GM21381 (cell line): ENCODE measurements around the gene ZBTB4.
"Not testable (repeated sequence)": the region's sequence is repeated elsewhere in the genome, so short reads cannot be mapped to it uniquely, and the experiment has no call there.

ENCODE experiments used
- ATAC-seq: cut with Tn5 transposase; IDR thresholded peaks from one replicate; pipeline ENCODE4 v1.9.1; 2021; ENCODE audit warnings: mild to moderate bottlenecking, moderate library complexity; ENCODE audit not compliant: unreplicated experiment

Gene ZBTB4

GRCh38 chr17:7493941-7494340 is 14.5 kb upstream of the ZBTB4 start:
- ATAC-seq: no peak

- no peak for ATAC-seq
Measured at GRCh38 chr17:7491583-7491982, 12.2 kb upstream of the ZBTB4 start.

- ATAC-seq: no peak
Measured at GRCh38 chr17:7490144-7490543, 10.7 kb upstream of the ZBTB4 start.

- ATAC-seq: no peak
Measured at GRCh38 chr17:7486181-7486580, 6.8 kb upstream of the ZBTB4 start.

GRCh38 chr17:7484919-7485377 is 5.5 kb upstream of the ZBTB4 start:
- ATAC-seq: no peak

GRCh38 chr17:7484067-7484918 is 4.9 kb upstream of the ZBTB4 start, which contains the start of gene POLR2A:
Gene POLR2A, plus strand, starts transcription at chr17:7484366.
- peak; percentile 59 for ATAC-seq

GRCh38 chr17:7483255-7484066 is 4.0 kb upstream of the ZBTB4 start:
- ATAC-seq: peak; percentile 31

GRCh38 chr17:7482742-7483088 is 3.3 kb upstream of the ZBTB4 start:
- not testable (repeated sequence) for ATAC-seq

- ATAC-seq: not testable (repeated sequence)
Measured at GRCh38 chr17:7481842-7482741, 2.7 kb upstream of the ZBTB4 start.

GRCh38 chr17:7481275-7481674 is 1.8 kb upstream of the ZBTB4 start, which contains the start of gene SLC35G6:
Gene SLC35G6, plus strand, starts transcription at chr17:7481446. Its CDS starts 71 bp downstream, at chr17:7481517.
- not testable (repeated sequence) for ATAC-seq

GRCh38 chr17:7480089-7480384 is 606 bp upstream of the ZBTB4 start:
- no peak for ATAC-seq

GRCh38 chr17:7478276-7479212 is 887 bp downstream of the ZBTB4 start:
- no peak for ATAC-seq

GRCh38 chr17:7477392-7478275 is 1.8 kb downstream of the ZBTB4 start:
- ATAC-seq: no peak

GRCh38 chr17:7476951-7477350 is 2.5 kb downstream of the ZBTB4 start:
- ATAC-seq: no peak

- ATAC-seq: no peak
Measured at GRCh38 chr17:7476494-7476893, 2.9 kb downstream of the ZBTB4 start.

GRCh38 chr17:7475764-7476422 is 3.5 kb downstream of the ZBTB4 start:
- ATAC-seq: no peak

- not testable (repeated sequence) for ATAC-seq
Measured at GRCh38 chr17:7474767-7475166, 4.7 kb downstream of the ZBTB4 start.

GRCh38 chr17:7471729-7472128 is 7.7 kb downstream of the ZBTB4 start:
- ATAC-seq: no peak
